HG03571 (cell line): ENCODE results near the gene SRSF12.
"Not testable (repeated sequence)": the region's sequence is repeated elsewhere in the genome, so short reads cannot be mapped to it uniquely, and the experiment has no call there.

ENCODE experiments used
- ATAC-seq: cut with Tn5 transposase; IDR thresholded peaks from one replicate; pipeline ENCODE4 v1.9.1; 2021; ENCODE audit not compliant: unreplicated experiment

The SRSF12 gene

GRCh38 chr6:89131599-89131998 lies 13.7 kb upstream of the SRSF12 start:
- no peak for ATAC-seq

- not testable (repeated sequence) for ATAC-seq
Measured at GRCh38 chr6:89128256-89128671, 10.4 kb upstream of the SRSF12 start.

- ATAC-seq: no peak
Measured at GRCh38 chr6:89122625-89123024, 4.8 kb upstream of the SRSF12 start.

GRCh38 chr6:89121934-89122333 lies 4.1 kb upstream of the SRSF12 start:
- ATAC-seq: no peak

GRCh38 chr6:89120371-89120770 lies 2.5 kb upstream of the SRSF12 start:
- no peak for ATAC-seq

- ATAC-seq: no peak
Measured at GRCh38 chr6:89118931-89119330, 1.1 kb upstream of the SRSF12 start.

GRCh38 chr6:89116702-89117101 lies 1.2 kb downstream of the SRSF12 start:
- ATAC-seq: no peak

GRCh38 chr6:89111933-89112332 lies 5.9 kb downstream of the SRSF12 start:
- ATAC-seq: no peak

GRCh38 chr6:89110284-89110683 lies 7.6 kb downstream of the SRSF12 start:
- no peak for ATAC-seq

- no peak for ATAC-seq
Measured at GRCh38 chr6:89100114-89100513, 17.8 kb downstream of the SRSF12 start.

- no peak for ATAC-seq
Measured at GRCh38 chr6:89098461-89098860, 19.4 kb downstream of the SRSF12 start.

GRCh38 chr6:89087881-89088280 lies 30.0 kb downstream of the SRSF12 start:
- ATAC-seq: no peak

GRCh38 chr6:89085409-89086205 lies 32.3 kb downstream of the SRSF12 start:
- ATAC-seq: no peak

- no peak for ATAC-seq
Measured at GRCh38 chr6:89084954-89085353, 32.9 kb downstream of the SRSF12 start.

- no peak for ATAC-seq
Measured at GRCh38 chr6:89084542-89084941, 33.3 kb downstream of the SRSF12 start.

GRCh38 chr6:89082486-89082891 lies 35.4 kb downstream of the SRSF12 start:
- no peak for ATAC-seq

- peak; percentile 57 for ATAC-seq
Measured at GRCh38 chr6:89081423-89082322, 36.2 kb downstream of the SRSF12 start.

- ATAC-seq: peak; percentile 16
Measured at GRCh38 chr6:89081129-89081422, 36.8 kb downstream of the SRSF12 start.

- peak; percentile 79 for ATAC-seq
Measured at GRCh38 chr6:89080281-89081128, 37.4 kb downstream of the SRSF12 start, which contains the start of gene PNRC1. TSS of gene PNRC1 (plus strand) at chr6:89080751. CDS start at chr6:89080895, 144 bp downstream.

GRCh38 chr6:89079511-89080234 lies 38.2 kb downstream of the SRSF12 start:
- ATAC-seq: no peak
